ENCODE data around the gene ANKLE1. TPM values are rescaled to one million over a fixed set of nuclear protein-coding genes. Genes with fewer than 3 reads are reported as not detected.

The ANKLE1 gene
- total and polyA plus RNA-seq, 3 experiments from 2014 or later = 0.47 to 16.2 (median 15.2) TPM

GRCh38 chr19:17302391-17303166, 20.9 kb downstream of the ANKLE1 start:
- peaks cover 0 to 8% (median 0%) of the 10 kb centered on the region in 3 donors for H3K36me3 Mint-ChIP-seq
- H3K9me3 ChIP-seq (ENCODE audit: low read length) = no peaks in the 10 kb centered on the region
- peaks cover 28% of the 10 kb centered on the region for H3K4me1 ChIP-seq (ENCODE audit: insufficient read depth, low read length)
- H3K4me3 Mint-ChIP-seq = peak overlapping the region; percentile 55 to 82 (median 74)
- H3K27ac ChIP-seq (ENCODE audit: low read depth, low read length) = peak overlapping the region; percentile 53
- DNase-seq = peak in 2 of 5 donors; percentile 17 to 67
- no peaks in the 10 kb centered on the region for H3K36me3 ChIP-seq (ENCODE audit: insufficient read depth, low read length)
- H3K27me3 Mint-ChIP-seq = no peaks in the 10 kb centered on the region
- H3K27me3 ChIP-seq (ENCODE audit: insufficient read depth, low read length, poor library complexity, severe bottlenecking) = no peaks in the 10 kb centered on the region
- no peaks in the 10 kb centered on the region for H3K9me3 Mint-ChIP-seq
- peak overlapping the region in 6 of 8 donors; percentile 12 to 80 (median 57) for H3K27ac Mint-ChIP-seq
- H3K4me3 ChIP-seq (ENCODE audit: low read length) = peak overlapping the region; percentile 66
- H3K4me1 Mint-ChIP-seq = peaks cover 28 to 44% (median 35%) of the 10 kb centered on the region in 3 donors
- ChIA-PET CTCF (interaction anchor here (0.9 to 1.5 kb wide), 3 partner anchors 10 to 193 kb away, joined by 3 to 4 read pairs (median 3); no protein-coding TSS in a partner anchor), POLR2A (interaction anchor here (0.9 kb wide), 1 partner anchor 88 kb away, joined by 3 read pairs; no protein-coding TSS in a partner anchor)

DNA sequence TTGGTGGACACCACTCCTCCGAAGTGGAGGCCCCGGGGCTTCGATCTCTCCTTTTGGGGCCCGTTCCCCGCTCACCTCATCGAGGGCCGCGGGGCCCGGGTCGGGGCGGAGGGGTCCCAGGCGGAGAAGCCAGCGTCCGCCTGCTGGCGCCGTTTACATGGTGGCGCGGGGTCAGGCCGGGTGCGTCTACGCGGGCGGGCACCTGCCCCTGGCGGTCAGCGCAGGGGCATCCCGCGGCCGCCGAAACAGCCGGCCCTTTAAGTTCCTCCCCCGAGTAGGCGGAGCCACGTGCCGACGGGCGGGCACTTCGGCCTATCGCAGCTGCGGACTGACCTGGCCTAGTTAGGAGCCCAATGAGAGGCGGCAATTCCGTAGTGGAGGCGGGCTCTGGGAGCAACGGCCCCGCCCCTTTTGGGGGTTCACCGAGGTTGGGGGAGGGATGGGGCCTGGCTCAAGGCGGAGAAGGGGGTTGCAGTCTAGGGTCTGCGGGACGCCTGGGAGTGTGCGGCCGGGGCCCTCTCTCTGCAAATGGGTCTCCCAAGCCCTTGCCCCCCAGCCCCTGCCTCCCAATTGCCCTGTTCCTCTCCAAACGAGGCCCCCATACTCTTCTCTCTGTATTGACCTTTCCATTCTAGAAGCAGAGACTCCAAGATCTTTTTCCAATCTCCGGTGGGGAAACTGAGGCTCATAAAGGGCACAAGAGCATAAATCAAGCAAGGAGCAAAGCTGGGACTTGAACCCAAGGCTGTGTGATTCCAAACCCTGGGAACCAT, 21.7 kb downstream of the ANKLE1 start, which contains the start of gene ABHD8:
Gene ABHD8 (minus strand): TSS at position 259 of the 773 bp plus-strand sequence. CDS start 1,809 bp downstream, outside the sequence.
- Histone ChIP-seq H3K4me3 (ENCODE audit: low read length) (peak within 1 kb of the TSS; percentile 66), H3K9me3 (ENCODE audit: low read length) (no peaks in the 10 kb centered on the region), H3K4me1 (ENCODE audit: insufficient read depth, low read length) (peaks cover 28% of the 10 kb centered on the region), H3K27me3 (ENCODE audit: insufficient read depth, low read length, poor library complexity, severe bottlenecking) (no peaks in the 10 kb centered on the region), H3K36me3 (ENCODE audit: insufficient read depth, low read length) (no peaks in the 10 kb centered on the region), H3K27ac (ENCODE audit: low read depth, low read length) (peak within 1 kb of the TSS; percentile 53)
- Mint-ChIP-seq H3K9me3 (no peaks in the 10 kb centered on the region), H3K27ac (peak within 1 kb of the TSS; percentile 23 to 95 (median 71)), H3K4me1 (peaks cover 32 to 50% (median 41%) of the 10 kb centered on the region in 3 donors), H3K27me3 (no peaks in the 10 kb centered on the region), H3K4me3 (peak within 1 kb of the TSS; percentile 74 to 100 (median 78)), H3K36me3 (peaks cover 0 to 5% (median 0%) of the 10 kb centered on the region in 3 donors)
- ChIA-PET POLR2A (interaction anchor here (0.9 kb wide), 1 partner anchor 11 kb away, joined by 3 read pairs; no protein-coding TSS in a partner anchor), CTCF (interaction anchor here (0.6 to 1.5 kb wide), 6 partner anchors 9 to 193 kb away, joined by 3 to 8 read pairs (median 3); no protein-coding TSS in a partner anchor)
- DNase-seq = peak; percentile 88 to 94 (median 91)

GRCh38 chr19:17303940-17304267, 22.2 kb downstream of the ANKLE1 start:
- Mint-ChIP-seq H3K27ac (peak overlapping the region in 5 of 8 donors; percentile 23 to 90 (median 81)), H3K27me3 (no peaks in the 10 kb centered on the region), H3K4me1 (peaks cover 33 to 50% (median 42%) of the 10 kb centered on the region in 3 donors), H3K9me3 (no peaks in the 10 kb centered on the region), H3K36me3 (peaks cover 0 to 4% (median 0%) of the 10 kb centered on the region in 3 donors), H3K4me3 (peak overlapping the region; percentile 74 to 100 (median 75))
- H3K27me3 ChIP-seq (ENCODE audit: insufficient read depth, low read length, poor library complexity, severe bottlenecking) = no peaks in the 10 kb centered on the region
- POLR2A ChIA-PET = interaction anchor here (0.9 kb wide), 1 partner anchor 11 kb away, joined by 3 read pairs; no protein-coding TSS in a partner anchor
- no peaks in the 10 kb centered on the region for H3K36me3 ChIP-seq (ENCODE audit: insufficient read depth, low read length)
- H3K4me3 ChIP-seq (ENCODE audit: low read length) = peak overlapping the region; percentile 66
- DNase-seq = no peak
- H3K27ac ChIP-seq (ENCODE audit: low read depth, low read length) = peak overlapping the region; percentile 53
- CTCF ChIA-PET = interaction anchor here (0.6 to 1.8 kb wide), 7 partner anchors 9 to 192 kb away, joined by 3 to 8 read pairs (median 3); no protein-coding TSS in a partner anchor
- H3K4me1 ChIP-seq (ENCODE audit: insufficient read depth, low read length) = peaks cover 30% of the 10 kb centered on the region
- H3K9me3 ChIP-seq (ENCODE audit: low read length) = no peaks in the 10 kb centered on the region

GRCh38 chr19:17304386-17305215, 22.9 kb downstream of the ANKLE1 start:
- POLR2A ChIA-PET = interaction anchor here (0.7 to 1.3 kb wide), 4 partner anchors 12 to 163 kb away, joined by 4 to 13 read pairs (median 6); partner anchors contain the start of gene ANO8
- Histone ChIP-seq H3K27ac (ENCODE audit: low read depth, low read length) (peak overlapping the region; percentile 43), H3K4me3 (ENCODE audit: low read length) (peak overlapping the region; percentile 92), H3K9me3 (ENCODE audit: low read length) (no peaks in the 10 kb centered on the region), H3K36me3 (ENCODE audit: insufficient read depth, low read length) (no peaks in the 10 kb centered on the region), H3K27me3 (ENCODE audit: insufficient read depth, low read length, poor library complexity, severe bottlenecking) (no peaks in the 10 kb centered on the region), H3K4me1 (ENCODE audit: insufficient read depth, low read length) (peaks cover 31% of the 10 kb centered on the region)
- Mint-ChIP-seq H3K9me3 (no peaks in the 10 kb centered on the region), H3K27ac (peak overlapping the region; percentile 23 to 99 (median 84)), H3K4me3 (peak overlapping the region; percentile 75 to 100 (median 89)), H3K27me3 (peaks cover 0 to 2% of the 10 kb centered on the region in 2 donors), H3K4me1 (peaks cover 38 to 57% (median 48%) of the 10 kb centered on the region in 3 donors), H3K36me3 (peaks cover 0 to 8% (median 0%) of the 10 kb centered on the region in 3 donors)
- CTCF ChIA-PET = interaction anchor here (0.6 to 1.8 kb wide), 18 partner anchors 8 to 188 kb away, joined by 3 to 11 read pairs (median 4); partner anchors contain the start of genes BABAM1 and OCEL1
- DNase-seq = no peak

- Histone ChIP-seq H3K36me3 (ENCODE audit: insufficient read depth, low read length) (no peaks in the 10 kb centered on the region), H3K4me1 (ENCODE audit: insufficient read depth, low read length) (peaks cover 35% of the 10 kb centered on the region), H3K4me3 (ENCODE audit: low read length) (peak overlapping the region; percentile 92), H3K27ac (ENCODE audit: low read depth, low read length) (peak overlapping the region; percentile 43), H3K9me3 (ENCODE audit: low read length) (no peaks in the 10 kb centered on the region), H3K27me3 (ENCODE audit: insufficient read depth, low read length, poor library complexity, severe bottlenecking) (no peaks in the 10 kb centered on the region)
- CTCF ChIA-PET = interaction anchor here (0.6 to 1.8 kb wide), 14 partner anchors 8 to 87 kb away, joined by 3 to 11 read pairs (median 4); partner anchors contain the start of genes BABAM1 and OCEL1
- DNase-seq = no peak
- H3K9me3 Mint-ChIP-seq = no peaks in the 10 kb centered on the region
- peaks cover 40 to 61% (median 51%) of the 10 kb centered on the region in 3 donors for H3K4me1 Mint-ChIP-seq
- H3K27ac Mint-ChIP-seq = peak overlapping the region; percentile 22 to 99 (median 84)
- POLR2A ChIA-PET = interaction anchor here (0.7 to 1.3 kb wide), 4 partner anchors 12 to 162 kb away, joined by 4 to 13 read pairs (median 6); partner anchors contain the start of gene ANO8
- H3K36me3 Mint-ChIP-seq = peaks cover 0 to 11% (median 0%) of the 10 kb centered on the region in 3 donors
- peak overlapping the region; percentile 87 to 100 (median 90) for H3K4me3 Mint-ChIP-seq
- peaks cover 0 to 2% of the 10 kb centered on the region in 2 donors for H3K27me3 Mint-ChIP-seq
Observed at GRCh38 chr19:17305216-17305516, 23.5 kb downstream of the ANKLE1 start.

GRCh38 chr19:17305517-17306284, 24.0 kb downstream of the ANKLE1 start, which contains the start of gene MRPL34:
Gene MRPL34 (plus strand): TSS chr19:17305872. CDS start chr19:17305893, 21 bp downstream.
- Mint-ChIP-seq H3K27me3 (peaks cover 0 to 2% of the 10 kb centered on the region in 2 donors), H3K4me1 (peaks cover 45 to 67% (median 57%) of the 10 kb centered on the region in 3 donors), H3K36me3 (peaks cover 0 to 12% (median 0%) of the 10 kb centered on the region in 3 donors), H3K4me3 (peak within 1 kb of the TSS; percentile 87 to 100 (median 90)), H3K9me3 (no peaks in the 10 kb centered on the region), H3K27ac (peak within 1 kb of the TSS; percentile 79 to 99 (median 90))
- peaks cover 41% of the 10 kb centered on the region for H3K4me1 ChIP-seq (ENCODE audit: insufficient read depth, low read length)
- H3K27ac ChIP-seq (ENCODE audit: low read depth, low read length) = peak within 1 kb of the TSS; percentile 79
- POLR2A ChIA-PET = interaction anchor here (0.7 to 1.3 kb wide), 4 partner anchors 13 to 162 kb away, joined by 4 to 13 read pairs (median 6); partner anchors contain the start of gene ANO8
- H3K27me3 ChIP-seq (ENCODE audit: insufficient read depth, low read length, poor library complexity, severe bottlenecking) = no peaks in the 10 kb centered on the region
- peak; percentile 88 to 98 (median 94) for DNase-seq
- CTCF ChIA-PET = interaction anchor here (0.6 to 1.8 kb wide), 15 partner anchors 9 to 86 kb away, joined by 3 to 11 read pairs (median 4); partner anchors contain the start of genes BABAM1 and OCEL1
- H3K9me3 ChIP-seq (ENCODE audit: low read length) = no peaks in the 10 kb centered on the region
- peak within 1 kb of the TSS; percentile 92 for H3K4me3 ChIP-seq (ENCODE audit: low read length)
- H3K36me3 ChIP-seq (ENCODE audit: insufficient read depth, low read length) = no peaks in the 10 kb centered on the region
